Aorta (tissue), 5 donors: ENCODE measurements around the gene TSHZ2. TPM values are rescaled to one million over a fixed set of nuclear protein-coding genes. Genes with fewer than 3 reads are reported as not detected.

Source experiments
- ATAC-seq: fragments of 200-7000 bp; cut with Tn5 transposase; one replicate; pipeline ENCODE4 v1.9.1; 2022; ENCODE audit warnings: moderate library complexity; ENCODE audit not compliant: low FRiP score
- DNase-seq, 2 donors: peaks; one replicate each; pipeline ENCODE4 v3.0.0-alpha.2; 2020
- H3K27ac ChIP-seq, 2 donors: one replicate each; pipeline ENCODE4 v1.5.1; 2013; ENCODE audit warnings: low read length in 2 of 2, mild to moderate bottlenecking in 2 of 2, moderate library complexity in 2 of 2, control low read depth in 1 of 2, inconsistent platforms in 1 of 2, low read depth in 1 of 2
- H3K27me3 ChIP-seq, 2 donors: one replicate each; pipeline ENCODE4 v1.6.1; 2013; ENCODE audit warnings: control low read depth in 1 of 2, low read length in 1 of 2, mild to moderate bottlenecking in 1 of 2, moderate library complexity in 1 of 2; ENCODE audit not compliant: insufficient read depth in 2 of 2, control insufficient read depth in 1 of 2
- H3K36me3 ChIP-seq, 2 donors: one replicate each; pipeline ENCODE4 v1.6.1; 2013; ENCODE audit warnings: control low read depth in 1 of 2, low read length in 1 of 2, mild to moderate bottlenecking in 1 of 2; ENCODE audit not compliant: insufficient read depth in 2 of 2, control insufficient read depth in 1 of 2
- H3K4me1 ChIP-seq, 2 donors: one replicate each; pipeline ENCODE4 v1.6.1; 2013; ENCODE audit warnings: low read length in 2 of 2, control low read depth in 1 of 2, mild to moderate bottlenecking in 1 of 2, moderate library complexity in 1 of 2; ENCODE audit not compliant: insufficient read depth in 2 of 2, control insufficient read depth in 1 of 2
- H3K4me3 ChIP-seq, 2 donors: one replicate each; pipeline ENCODE4 v1.5.1; 2013; ENCODE audit warnings: low read length in 2 of 2, control low read depth in 1 of 2, mild to moderate bottlenecking in 1 of 2
- H3K9me3 ChIP-seq: one replicate; pipeline ENCODE4 v1.6.1; 2013; ENCODE audit warnings: mild to moderate bottlenecking, low read length; ENCODE audit not compliant: control insufficient read depth
- WGBS, 2 donors: extraction: QIAGEN DNeasy Blood & Tissue Kit; methylation state at CpG; one replicate each; pipeline ENCODE4 v1.1.7; 2013; 5-methylcytosine and 5-hydroxymethylcytosine counted together
- intact Hi-C, 2 donors: fragments of 100-400 bp; cut with DNase I; formaldehyde crosslinking; loops; one replicate each; pipeline versions ENCODE4 v1.14.2 to v1.15.0; 2022
- long read RNA-seq, 2 donors: library from polyadenylated mRNA; unstranded; transcript quantifications; one replicate each; pipeline ENCODE4 v2.0.0, GENCODE V29; 2020 to 2021
- polyA plus RNA-seq, 2 donors: library from polyadenylated mRNA; stranded (reverse); fragments of 200-250 nt; gene quantifications; one replicate each; pipeline ENCODE4 v1.2.3, GENCODE V29; 2013
- total RNA-seq, 2 donors: library from RNA; stranded (reverse); fragmentation: NEBNext Ultra II Directional; extraction: Animal tissue kit (Norgen Biotek cat#: 25700); gene quantifications; one replicate each; pipeline ENCODE4 v1.2.1, GENCODE V29; 2021
- donor health status: healthy with polysubstance abuse.
- donor health status: Bipolar disorder and iron deficiency.
- donor health status: DM: no; HTN: no; CAD: no.
- donor health status: DM: no; HTN: no; CAD: no.
- donor health status: DM: yes; HTN: yes; CAD: no.

TSHZ2 gene, protein sequence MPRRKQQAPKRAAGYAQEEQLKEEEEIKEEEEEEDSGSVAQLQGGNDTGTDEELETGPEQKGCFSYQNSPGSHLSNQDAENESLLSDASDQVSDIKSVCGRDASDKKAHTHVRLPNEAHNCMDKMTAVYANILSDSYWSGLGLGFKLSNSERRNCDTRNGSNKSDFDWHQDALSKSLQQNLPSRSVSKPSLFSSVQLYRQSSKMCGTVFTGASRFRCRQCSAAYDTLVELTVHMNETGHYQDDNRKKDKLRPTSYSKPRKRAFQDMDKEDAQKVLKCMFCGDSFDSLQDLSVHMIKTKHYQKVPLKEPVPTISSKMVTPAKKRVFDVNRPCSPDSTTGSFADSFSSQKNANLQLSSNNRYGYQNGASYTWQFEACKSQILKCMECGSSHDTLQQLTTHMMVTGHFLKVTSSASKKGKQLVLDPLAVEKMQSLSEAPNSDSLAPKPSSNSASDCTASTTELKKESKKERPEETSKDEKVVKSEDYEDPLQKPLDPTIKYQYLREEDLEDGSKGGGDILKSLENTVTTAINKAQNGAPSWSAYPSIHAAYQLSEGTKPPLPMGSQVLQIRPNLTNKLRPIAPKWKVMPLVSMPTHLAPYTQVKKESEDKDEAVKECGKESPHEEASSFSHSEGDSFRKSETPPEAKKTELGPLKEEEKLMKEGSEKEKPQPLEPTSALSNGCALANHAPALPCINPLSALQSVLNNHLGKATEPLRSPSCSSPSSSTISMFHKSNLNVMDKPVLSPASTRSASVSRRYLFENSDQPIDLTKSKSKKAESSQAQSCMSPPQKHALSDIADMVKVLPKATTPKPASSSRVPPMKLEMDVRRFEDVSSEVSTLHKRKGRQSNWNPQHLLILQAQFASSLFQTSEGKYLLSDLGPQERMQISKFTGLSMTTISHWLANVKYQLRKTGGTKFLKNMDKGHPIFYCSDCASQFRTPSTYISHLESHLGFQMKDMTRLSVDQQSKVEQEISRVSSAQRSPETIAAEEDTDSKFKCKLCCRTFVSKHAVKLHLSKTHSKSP (N-terminal part only)
- 10 to 100 TPM; 24.9 to 95.4 TPM for total RNA-seq
- polyA plus RNA-seq = 1 to 10 TPM in 1 of 2 donors, under 1 TPM in 1; 0.08 to 1.6 TPM
- long read RNA-seq, donor 1, transcript TSHZ2-205 (1 exons, 670 nt) = major isoform, 10 of 71 reads
- long read RNA-seq, donor 1, partial matches to known transcripts = 13 of 71 reads
- long read RNA-seq, donor 1, other reads (novel, unspliced or antisense) = 48 of 71 reads
- long read RNA-seq, donor 2, partial matches to known transcripts = 3 of 126 reads
- long read RNA-seq, donor 2, other reads (novel, unspliced or antisense) = 119 of 126 reads

DNA sequence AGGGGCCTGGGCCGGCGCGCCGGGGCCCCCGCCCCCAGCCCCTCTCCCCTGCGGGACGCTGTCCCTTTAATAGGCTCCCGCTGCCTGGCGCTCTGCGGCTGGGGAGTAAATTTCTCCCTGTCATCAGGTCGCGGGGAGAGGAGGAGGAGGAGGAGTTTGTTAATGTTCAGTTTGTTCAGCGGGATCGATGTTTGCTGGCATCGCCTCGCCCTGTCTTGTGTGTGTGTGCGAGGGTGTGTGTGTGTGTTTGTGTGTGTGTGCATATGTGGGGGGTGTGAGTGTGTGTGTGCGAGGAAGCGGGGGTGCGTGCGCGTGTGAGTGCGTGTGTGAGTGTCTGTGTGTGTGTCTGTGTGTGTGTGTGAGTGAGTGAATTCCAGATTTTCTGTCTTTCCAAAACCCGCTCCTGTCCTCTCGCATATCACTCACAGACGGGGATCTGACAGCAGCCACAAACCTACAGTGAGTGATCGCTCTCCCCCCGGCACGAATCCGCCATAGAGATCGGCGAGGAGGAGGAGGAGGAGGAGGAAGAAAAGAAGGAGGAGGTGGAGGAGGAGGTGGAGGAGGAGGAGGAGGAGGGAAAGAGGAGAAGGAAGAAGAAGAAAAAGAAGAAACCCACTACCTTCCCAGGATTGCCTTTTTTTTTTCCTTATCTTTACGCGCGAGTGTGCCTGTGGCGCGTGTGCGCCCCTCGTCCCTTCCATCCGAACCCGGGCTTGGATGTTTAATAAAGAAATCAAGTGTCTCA, at the start of gene TSHZ2:
Gene TSHZ2 (plus strand): TSS at position 169 of the 748 bp plus-strand sequence. CDS start 936 bp downstream, outside the sequence.
- intact Hi-C loops = no loop called here

DNA sequence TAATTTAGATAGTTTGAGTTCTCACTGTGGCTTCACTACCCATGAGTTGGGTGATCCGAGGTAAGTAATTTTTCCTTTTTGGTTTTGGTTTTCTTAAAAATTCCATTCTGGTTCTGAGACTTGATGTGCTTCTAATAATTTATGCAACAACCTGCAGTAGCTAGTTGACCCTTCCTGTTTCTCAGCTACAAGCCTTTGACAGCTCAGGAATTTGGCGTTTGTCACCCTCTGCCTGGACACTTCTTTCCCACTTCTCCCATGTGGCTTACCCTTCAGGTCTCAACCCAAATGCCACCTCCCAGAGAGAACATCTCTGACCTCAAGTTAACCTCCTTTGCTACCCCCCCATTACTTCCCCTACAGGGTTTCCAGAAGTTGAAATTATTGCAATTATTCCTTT, 49.7 kb upstream of the TSHZ2 start:
- Histone ChIP-seq H3K27ac (no peak overlapping the region), H3K36me3 (no peaks in the 10 kb centered on the region)
- 21 to 44% methylated on average over 2 of the region's 2 CpGs for WGBS, 2 donors

More for the DNA sequence above, at the start of gene TSHZ2:
- Histone ChIP-seq H3K9me3 (no peaks in the 10 kb centered on the region), H3K27me3 (peaks cover 0 to 4% of the 10 kb centered on the region in 2 donors), H3K36me3 (no peaks in the 10 kb centered on the region), H3K4me1 (no peaks in the 10 kb centered on the region), H3K27ac (no peak within 1 kb of the TSS), H3K4me3 (no peak within 1 kb of the TSS)
- ATAC-seq (peak; percentile 65), DNase-seq (peak; percentile 57 to 76)
- WGBS, 2 donors = 1% methylated on average over 30 to 40 of the region's 41 CpGs

DNA sequence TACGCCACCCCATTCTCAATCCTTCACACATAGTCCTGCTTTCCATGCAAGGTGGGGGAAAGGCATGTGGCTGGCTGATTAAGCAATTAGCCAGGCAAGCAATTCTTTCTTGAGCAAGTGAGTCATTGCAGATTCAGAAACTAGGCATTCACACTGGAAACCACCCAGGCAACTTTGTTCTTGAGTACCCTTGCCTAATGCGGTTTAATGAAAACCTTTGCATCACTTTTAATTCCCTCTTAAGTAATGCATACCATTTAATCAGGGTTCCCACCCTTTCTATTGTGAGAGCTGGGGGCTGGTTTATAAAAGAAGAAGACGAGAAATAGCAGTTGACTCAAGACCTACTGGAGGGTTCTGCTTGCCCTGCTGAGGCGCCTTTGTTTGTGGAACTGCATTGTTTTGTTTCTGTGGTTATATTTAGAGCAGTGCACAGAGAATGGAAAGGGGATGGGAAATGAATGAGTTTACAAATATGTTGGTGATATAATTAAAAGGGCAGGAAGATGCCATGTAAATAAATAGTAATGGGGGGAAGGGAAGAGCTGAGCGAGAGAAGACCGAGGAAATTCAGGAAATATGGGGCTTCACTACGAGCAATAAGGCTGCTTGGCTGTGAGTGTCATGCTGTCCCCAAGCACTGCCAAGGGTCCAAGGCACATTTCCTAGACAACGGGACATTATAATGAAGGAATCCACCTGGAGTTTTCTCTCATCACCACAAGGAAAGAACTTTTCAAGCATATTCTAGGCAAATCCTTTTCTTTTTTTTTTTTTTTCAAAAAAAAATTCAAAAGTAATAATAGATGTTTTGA, 48.8 kb upstream of the TSHZ2 start:
- H3K4me3 ChIP-seq = no peak overlapping the region
- no peaks in the 10 kb centered on the region for H3K4me1 ChIP-seq
- no peak for ATAC-seq
- H3K27ac ChIP-seq = no peak overlapping the region
- 58 to 61% methylated on average over 8 of the region's 8 CpGs for WGBS, 2 donors
- no peak for DNase-seq
- no peaks in the 10 kb centered on the region for H3K9me3 ChIP-seq
- no peaks in the 10 kb centered on the region for H3K36me3 ChIP-seq
- intact Hi-C loops = no loop called here
- H3K27me3 ChIP-seq = no peaks in the 10 kb centered on the region

More for the DNA sequence above, 49.7 kb upstream of the TSHZ2 start:
- no peak for ATAC-seq
- H3K27me3 ChIP-seq = no peaks in the 10 kb centered on the region
- no peak overlapping the region for H3K4me3 ChIP-seq
- H3K4me1 ChIP-seq = no peaks in the 10 kb centered on the region
- intact Hi-C loops = no loop called here
- no peaks in the 10 kb centered on the region for H3K9me3 ChIP-seq
- DNase-seq = no peak

DNA sequence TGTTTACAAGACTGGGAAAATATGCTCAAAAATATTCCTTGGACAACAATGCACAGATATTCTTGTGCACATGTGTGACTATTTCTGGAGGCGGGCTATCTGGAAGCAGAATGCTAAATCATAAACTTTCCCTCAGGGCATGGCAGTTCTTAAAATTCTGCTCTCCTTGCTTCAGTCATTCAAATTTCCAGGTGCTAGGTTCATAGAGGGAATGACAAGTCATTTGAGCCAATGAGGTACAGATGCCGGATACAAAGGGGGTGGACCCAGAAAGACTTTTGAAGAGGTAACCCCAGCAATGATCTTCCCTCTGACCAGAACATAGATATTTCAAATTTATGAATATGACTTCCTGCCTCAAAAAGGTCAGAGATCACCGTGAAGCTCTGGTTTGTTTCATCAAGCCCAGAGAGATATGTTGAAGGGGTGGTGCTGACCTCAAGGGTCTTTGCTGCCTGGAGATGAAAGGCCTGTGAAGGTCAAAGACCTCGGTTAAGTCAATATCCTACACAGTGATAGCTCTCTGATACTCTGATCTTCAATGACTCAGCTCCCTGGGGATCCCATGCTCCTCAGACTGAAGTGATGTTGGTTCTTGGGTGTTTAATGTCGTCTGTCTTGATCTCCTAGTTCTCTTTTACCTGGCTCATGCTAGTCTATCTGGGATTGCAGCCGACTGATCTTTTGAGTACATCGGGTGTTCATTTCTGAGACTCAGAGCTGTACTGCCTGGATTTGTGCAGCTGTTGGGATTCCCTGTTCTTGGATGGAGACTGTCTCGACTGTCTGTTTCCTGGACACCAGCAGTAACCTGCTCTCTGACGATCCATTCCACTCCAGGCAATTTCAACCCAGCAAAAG, 47.5 kb upstream of the TSHZ2 start:
- ATAC-seq (no peak), DNase-seq (no peak)
- no peaks in the 10 kb centered on the region for H3K27me3 ChIP-seq
- H3K4me1 ChIP-seq = no peaks in the 10 kb centered on the region
- no peak overlapping the region for H3K4me3 ChIP-seq
- H3K36me3 ChIP-seq = no peaks in the 10 kb centered on the region
- intact Hi-C loops = no loop called here
- no peak overlapping the region for H3K27ac ChIP-seq
- H3K9me3 ChIP-seq = no peaks in the 10 kb centered on the region
- WGBS, 2 donors = 58 to 65% methylated on average over 9 of the region's 9 CpGs

DNA sequence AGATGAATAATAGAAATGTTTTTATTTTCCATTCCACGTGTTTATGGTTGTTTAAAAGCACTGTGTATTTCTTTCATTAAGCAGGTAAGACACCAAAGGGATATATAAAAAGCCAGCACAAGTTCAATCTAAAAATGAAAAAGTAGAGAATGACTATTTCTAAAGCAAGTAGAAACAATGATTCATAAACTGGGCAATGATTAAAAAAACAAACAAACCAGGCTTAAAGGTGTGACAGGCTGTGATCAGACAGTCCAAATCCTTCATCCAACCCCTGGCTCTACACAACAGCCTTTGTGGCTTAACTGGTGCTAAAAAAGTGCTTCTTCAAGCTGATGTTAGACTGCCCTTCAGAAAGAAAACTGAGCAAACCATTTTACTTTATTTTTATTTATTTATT, 45.7 kb upstream of the TSHZ2 start:
- DNase-seq (no peak), ATAC-seq (no peak)
- no peaks in the 10 kb centered on the region for H3K27me3 ChIP-seq
- no peak overlapping the region for H3K27ac ChIP-seq
- H3K36me3 ChIP-seq = no peaks in the 10 kb centered on the region
- intact Hi-C loops = no loop called here
- H3K4me3 ChIP-seq = no peak overlapping the region
- H3K9me3 ChIP-seq = no peaks in the 10 kb centered on the region
- H3K4me1 ChIP-seq = no peaks in the 10 kb centered on the region
- 27 to 45% methylated on average over 1 of the region's 1 CpG for whole genome bisulfite sequencing, 2 donors

DNA sequence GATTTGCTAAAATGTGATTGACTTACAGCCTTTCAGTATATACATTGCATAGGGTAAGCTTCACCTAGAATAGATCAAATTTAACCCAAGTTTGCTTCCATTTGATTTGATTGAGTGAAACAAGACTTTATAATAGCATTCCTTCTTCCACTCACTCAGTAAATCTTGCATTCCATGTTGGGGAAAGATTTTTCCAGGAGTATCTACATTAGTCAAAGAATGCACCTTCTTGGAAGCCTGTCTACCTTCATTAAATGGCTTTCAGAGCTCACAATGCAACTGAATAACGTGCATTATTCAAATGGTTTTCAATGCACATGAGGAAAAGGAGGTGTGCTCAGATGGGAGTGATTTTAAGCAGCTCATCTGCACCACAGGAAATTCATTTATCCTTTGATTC, 38.3 kb upstream of the TSHZ2 start:
- Histone ChIP-seq H3K27me3 (peaks cover 0 to 1% of the 10 kb centered on the region in 2 donors), H3K36me3 (no peaks in the 10 kb centered on the region), H3K9me3 (no peaks in the 10 kb centered on the region), H3K4me1 (no peaks in the 10 kb centered on the region), H3K4me3 (no peak overlapping the region), H3K27ac (no peak overlapping the region)
- ATAC-seq (no peak), DNase-seq (no peak)
- 43 to 52% methylated on average over 1 of the region's 1 CpG for WGBS, 2 donors
- intact Hi-C loops = no loop called here
